ENCODE data around the gene CREBBP.
"Not testable (repeated sequence)": the region's sequence is repeated elsewhere in the genome, so short reads cannot be mapped to it uniquely, and the experiment has no call there.

Gene CREBBP

DNA sequence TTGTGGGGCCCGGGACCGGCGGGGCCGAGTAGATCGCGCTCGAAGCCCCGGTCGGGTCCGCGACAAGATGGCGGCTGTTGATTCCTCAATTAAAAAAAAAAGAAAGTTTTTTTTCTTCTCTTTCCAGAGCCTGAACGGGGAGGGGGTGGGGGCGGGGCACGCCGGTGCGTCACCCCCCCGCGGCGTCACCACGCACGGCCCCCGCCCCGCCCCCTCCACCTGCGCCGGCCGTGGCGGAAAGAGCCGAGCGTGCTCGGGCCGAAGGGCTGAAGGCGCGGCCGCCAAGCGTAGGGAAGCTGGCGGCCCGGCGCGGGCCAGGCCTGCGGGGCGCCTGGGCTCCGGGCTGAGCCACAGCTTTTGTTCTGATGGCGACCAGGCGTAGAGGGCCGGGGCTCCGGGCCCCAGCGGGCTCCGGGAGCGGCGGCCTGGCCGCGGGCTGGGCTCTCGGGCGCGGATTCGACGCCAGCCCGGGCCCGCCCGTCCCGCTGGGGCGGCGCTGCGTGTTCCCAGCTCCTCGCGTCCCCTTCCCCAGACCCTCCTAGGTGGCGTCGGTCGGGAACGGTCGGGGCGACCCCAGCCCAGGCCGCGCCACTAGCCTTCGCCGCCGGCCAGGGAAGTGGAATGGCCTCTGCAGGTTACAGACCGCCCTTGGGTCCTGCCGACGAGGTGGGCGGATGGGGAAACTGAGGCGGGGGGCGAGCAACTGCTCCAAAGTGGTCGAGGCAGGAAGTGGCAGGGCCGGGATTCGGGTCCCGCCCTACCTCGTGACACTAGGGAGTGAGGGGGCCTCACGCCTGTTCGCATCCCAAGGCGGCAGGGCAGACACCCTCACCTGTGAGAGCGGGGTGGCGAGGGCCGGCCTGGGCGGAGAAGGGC lies at the start of gene CREBBP:
Gene CREBBP (minus strand): TSS at position 91 of the 876 bp plus-strand sequence. CDS start 797 bp downstream, outside the sequence.
- DNase-seq (ENCODE audit: low spot score), result peak; percentile 93

DNA sequence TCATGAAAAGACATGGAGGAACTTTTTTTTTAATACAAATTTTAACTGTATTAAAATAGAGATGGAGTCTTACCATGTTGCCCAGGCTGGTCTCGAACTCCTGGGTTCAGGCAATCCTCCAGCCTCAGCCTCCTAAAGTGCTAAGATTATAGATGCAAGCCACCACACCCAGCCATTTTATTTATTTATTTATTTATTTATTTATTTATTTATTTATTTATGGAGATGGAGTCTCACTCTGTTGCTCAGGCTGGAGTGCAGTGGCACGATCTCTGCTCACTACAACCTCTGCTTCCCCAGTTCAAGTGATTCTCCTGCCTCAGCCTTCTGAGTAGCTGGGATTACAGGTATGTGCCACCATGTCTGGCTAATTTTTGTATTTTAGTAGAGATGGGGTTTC lies 46.6 kb upstream of the CREBBP start:
- DNase-seq (ENCODE audit: low spot score), result not testable (repeated sequence)

DNA sequence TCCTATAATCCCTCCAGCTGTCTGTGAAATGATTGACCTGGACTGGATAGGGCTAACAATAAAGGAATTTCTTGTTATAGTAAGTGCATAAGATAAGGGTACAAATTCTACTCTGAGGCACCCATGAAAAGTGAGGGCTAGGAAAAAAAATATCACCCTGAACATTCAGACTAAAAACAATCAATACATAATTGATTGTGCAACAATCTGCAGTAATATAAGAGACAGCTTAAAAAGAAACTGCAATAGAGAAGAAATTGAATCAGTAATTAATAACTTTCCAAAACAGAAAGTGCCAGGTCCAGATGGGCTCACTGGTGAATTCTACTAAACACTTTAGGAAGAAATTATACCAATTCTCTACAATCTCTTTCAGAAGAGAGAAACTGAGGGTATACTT lies 44.2 kb upstream of the CREBBP start:
- DNase-seq (ENCODE audit: low spot score), result no peak

DNA sequence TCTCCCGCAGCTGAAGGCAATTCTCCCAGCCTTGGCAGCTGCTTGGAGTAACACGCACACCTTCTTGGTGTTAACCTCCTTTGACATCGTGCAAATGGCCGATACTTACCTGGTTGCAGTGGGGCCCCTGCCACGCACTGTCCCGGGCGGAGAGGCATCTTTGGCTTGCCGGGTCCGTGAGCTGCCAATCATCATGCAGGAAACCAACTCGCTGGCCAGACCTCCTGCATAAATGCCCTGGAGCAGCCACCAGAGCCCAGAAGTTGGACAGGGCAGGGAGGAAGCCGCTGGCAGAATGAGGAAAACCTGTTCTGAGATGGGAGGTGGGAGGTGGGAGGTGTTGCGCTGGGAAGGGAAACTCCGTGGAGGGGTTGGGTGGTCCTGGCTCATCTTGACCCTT lies 41.7 kb upstream of the CREBBP start:
- no peak for DNase-seq (ENCODE audit: low spot score)

DNA sequence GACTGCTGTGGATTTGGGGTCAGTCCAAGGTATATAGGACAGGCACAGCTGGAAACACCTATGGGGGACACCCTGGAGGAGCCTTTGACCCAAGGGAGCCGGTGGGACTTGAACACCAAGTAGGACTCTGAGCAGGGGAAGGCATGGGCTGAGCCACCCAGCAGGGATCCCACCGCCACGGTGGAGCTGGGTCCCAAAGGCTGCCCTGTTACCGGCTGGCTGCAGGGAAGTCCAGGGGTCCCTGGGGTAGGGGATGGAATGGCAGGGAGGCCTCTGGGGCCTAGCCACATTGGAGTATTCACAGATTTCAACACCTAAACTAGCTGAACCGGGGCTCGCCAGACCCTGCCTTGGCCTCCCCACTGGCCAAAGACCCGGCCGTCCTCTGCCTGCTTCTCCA lies 39.7 kb upstream of the CREBBP start:
- no peak for DNase-seq (ENCODE audit: low spot score)

DNA sequence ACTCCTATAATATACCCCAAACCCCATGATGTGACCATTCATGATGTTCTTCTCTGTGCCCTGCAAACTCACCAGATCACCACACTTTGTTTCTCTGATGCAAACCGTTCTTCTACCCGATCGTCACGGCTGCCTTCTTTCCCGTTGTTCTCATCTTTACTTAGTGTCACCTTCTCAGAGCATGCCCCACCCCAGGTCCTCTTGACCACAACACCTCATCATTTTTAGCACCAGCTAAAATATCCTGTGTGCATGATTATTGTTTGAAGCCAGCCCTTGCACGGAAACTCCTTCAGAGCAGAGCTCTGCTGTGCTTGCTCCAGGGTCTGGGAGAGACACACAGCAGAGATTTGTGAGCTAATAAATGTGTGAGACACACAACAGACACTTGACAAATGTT lies 38.9 kb upstream of the CREBBP start:
- DNase-seq (ENCODE audit: low spot score), result no peak

DNA sequence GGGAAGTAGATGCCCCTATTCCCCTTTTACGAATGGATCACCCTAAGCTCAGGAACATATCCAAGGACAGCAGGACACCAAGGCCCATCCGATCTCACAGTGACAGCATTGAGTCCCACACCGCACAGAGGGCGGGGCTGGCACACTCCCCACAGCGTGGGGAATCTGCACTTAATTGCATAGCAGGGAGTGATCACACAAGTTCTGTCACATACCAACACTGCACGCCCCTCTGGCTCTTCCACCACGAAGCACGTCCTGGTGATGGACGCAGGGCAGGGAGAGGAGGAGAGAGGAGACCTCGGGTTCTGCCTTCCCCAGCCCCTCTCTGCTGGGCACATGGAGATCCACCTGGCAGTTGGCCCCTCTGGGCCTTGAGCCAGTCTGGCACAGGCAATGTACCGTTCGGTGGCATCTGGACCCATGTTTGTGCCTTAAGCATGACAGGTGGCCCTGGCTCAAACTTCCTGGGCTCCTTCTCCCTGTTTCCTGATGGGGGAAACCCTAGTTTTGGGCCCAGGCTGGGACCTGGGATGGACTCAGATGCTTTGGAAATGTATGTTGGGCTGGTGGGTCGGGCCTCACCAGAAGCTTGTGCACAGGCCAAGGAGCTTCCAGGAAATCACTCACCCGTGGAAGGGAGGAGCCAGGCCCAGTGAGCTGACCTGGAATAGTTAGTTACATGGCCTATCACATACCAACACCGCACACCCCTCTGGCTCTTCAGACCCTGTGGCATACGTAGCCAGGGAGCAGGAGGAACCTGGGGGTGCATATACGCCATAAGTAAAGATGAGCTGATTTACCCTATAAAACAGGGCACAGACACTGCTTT lies 35.1 kb upstream of the CREBBP start:
- no peak for DNase-seq (ENCODE audit: low spot score)

DNA sequence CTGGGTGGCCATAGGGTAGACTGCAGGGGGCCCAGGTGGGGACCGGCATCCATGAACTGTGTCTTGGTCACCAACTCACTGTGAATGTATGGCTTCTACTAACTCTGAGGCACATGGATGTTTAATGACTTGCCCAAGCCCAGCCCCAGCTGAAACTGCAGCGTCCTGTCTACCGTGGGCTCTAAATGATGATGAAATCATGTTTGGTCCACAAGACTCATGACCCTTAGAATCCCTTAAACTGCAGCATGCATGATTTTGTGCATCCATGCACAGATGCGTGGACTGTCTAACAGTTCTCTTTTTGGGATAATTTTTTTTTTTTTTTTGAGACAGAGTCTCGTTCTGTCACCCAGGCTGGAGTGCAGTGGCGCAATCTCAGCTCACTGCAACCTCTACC lies 32.4 kb upstream of the CREBBP start:
- DNase-seq (ENCODE audit: low spot score), result no peak

DNA sequence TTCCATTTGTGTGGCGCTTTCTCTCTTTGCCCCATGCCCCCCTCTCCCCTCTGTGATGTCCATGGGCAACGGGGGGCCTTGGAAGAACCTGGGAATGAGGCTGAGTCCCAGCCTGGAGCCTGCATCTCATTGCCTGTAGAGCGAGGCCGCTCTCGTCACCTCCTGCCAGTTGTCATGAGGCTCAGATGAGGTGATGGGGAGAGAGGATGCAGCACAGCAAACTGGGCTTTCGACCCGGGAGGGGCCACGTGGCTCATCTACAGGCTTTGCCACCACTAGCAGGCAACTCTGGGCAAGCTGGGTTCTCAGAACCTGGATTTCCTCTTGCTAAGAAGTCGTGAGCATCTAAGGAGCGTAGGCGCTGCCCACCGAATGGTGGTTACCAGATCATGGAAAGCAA lies 31.9 kb upstream of the CREBBP start:
- no peak for DNase-seq (ENCODE audit: low spot score)

DNA sequence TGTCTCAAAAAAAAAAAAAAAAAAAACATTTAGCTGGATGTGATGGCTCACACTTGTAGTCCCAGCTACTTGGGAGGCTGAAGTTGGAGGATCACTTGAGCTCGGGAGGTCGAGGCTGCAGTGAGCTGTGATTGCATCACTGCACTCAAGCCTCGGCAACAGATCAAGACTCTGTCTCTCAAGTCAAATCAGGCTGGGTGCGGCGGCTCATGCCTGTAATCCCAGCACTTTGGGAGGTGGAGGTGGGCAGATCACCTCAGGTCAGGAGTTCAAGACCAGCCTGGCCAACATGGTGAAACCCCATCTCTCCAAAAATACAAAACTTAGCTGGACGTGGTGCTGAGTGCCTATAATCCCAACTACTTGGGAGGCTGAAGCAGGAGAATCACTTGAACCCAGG lies 31.2 kb upstream of the CREBBP start:
- not testable (repeated sequence) for DNase-seq (ENCODE audit: low spot score)

DNA sequence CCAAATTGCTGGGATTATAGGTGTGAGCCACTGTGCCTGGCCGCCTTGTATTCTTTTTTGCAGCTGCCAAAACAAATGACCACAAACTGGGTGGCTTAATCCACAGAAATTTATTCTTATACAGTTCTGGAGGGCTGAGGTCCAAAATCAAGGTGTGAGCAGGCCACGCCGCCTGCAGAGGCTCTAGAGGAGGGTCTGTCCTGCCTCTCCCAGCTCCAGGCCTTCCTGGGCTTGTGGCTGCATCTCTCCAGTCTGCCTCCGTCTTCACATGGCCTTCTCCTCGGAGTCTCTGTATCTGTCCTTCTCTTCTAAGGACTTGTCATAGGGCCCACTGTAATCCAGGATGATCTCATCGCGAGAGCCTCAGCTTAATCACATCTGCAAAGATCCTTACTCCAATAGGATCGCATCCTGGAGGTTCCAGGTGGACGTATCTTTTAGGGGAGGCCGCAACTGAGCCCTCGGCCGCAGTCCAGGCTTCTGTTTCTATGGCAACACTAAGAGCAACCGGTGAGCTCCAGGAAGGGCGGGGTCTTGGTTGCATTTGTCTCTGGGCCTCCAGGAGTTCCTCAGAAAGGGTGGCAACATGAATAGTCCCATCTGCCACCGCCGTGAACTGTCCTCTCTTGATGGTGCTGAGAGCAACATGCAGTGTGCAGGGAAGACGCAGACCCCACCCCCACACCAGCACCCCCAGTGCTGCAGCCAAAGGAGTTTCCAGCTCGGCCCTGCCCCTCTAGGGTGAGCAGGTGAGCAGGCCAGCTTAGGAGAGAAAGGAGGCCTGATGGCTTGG lies 29.5 kb upstream of the CREBBP start:
- no peak for DNase-seq (ENCODE audit: low spot score)

DNA sequence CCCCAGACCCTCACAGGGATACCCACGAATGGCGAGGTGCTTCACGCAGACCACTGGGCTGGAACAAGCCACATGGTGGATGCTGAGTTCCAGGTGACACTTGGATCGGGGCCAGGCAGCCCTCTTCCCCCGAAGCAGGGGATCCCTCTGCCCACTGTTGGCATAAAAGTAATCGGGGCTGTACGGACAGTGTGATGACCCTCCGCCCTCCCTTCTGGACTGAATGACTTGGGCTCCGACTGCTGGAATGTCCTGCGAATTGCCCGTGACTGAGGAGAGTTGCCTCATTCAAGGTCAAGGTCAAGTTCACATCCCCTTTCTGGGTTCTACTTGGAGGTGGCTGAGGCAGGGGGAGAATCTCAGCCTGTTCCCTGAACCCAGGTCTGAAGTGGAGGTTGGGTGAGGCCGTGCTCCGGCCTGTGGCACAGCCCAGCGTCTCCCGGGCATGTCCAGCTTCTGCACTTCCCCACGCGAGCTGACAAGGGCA lies 28.5 kb upstream of the CREBBP start:
- DNase-seq (ENCODE audit: low spot score), result no peak

DNA sequence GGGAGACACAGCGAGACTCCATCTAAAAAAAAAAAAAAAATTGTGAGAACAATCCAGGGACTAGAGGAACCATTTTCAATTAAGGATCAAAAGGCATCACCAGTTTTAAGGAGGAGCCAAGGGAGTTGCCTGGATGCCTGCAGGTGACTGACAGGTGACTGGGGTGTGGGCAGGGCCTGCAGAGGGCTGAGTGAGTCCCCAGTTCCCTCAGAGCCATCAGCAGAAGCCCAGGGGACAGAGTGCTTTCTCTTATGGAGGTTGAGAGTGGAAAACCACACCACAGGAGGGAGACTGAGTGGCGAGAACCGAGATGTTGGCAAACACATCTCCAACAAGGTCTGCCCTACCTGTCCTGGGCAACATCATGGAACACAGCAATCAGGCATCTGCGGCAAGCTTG lies 27.1 kb upstream of the CREBBP start:
- DNase-seq (ENCODE audit: low spot score), result no peak

DNA sequence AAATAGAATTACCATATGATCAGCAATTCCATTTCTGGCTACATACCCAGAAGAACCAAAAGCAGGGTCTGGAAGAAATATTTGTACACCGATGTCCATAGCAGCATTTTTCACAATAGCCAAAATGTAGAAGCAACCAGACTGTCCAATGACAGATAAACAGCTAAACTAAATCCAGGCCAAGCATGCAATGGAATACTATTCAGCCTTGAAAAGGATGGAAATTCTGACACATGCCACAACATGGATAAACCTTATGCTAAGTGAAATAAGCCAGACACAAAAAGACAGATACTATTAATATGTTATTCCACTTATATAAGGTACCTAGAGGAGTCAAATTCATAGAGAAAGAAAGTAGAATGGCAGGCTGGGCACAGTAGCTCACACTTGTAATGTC lies 25.9 kb upstream of the CREBBP start:
- no peak for DNase-seq (ENCODE audit: low spot score)

DNA sequence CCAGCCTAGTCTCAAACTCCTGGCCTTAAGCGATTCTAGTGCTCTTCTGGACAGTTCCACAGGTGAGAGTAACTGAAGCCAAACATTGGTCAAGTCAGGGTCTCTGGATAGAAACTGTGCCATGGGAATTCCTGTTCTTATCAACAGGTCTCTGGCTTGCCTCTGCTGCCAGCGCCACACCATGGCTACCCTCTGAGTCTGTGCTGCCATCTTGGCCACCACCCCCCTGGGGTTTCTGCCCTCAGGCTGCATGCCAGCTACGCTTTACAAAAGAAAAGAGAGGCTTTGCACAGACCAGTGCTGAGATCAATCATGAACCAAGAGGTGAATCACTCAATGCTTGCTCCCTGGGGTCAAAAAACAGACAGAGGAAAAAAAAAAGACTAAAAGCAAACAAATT lies 24.4 kb upstream of the CREBBP start:
- DNase-seq (ENCODE audit: low spot score), result no peak

DNA sequence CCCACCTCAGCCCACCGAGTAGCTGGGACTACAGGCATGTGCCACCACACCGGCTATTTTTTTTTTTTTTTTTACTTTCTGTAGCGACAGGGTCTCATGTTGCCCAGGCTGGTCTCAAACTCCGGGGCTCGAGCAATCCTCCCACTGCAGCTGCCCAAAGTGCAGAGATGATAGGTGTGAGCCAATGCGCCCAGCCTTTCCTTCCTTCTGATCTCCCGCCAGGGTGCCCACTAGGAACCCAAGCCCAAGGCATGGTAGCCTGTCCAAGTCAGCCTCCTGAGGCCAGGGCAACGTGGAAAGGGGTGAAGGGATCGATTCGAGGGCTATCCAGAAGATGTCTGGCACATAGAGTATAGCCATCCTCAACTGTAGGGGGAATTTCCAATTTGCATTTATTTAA lies 9.6 kb upstream of the CREBBP start:
- DNase-seq (ENCODE audit: low spot score), result no peak

DNA sequence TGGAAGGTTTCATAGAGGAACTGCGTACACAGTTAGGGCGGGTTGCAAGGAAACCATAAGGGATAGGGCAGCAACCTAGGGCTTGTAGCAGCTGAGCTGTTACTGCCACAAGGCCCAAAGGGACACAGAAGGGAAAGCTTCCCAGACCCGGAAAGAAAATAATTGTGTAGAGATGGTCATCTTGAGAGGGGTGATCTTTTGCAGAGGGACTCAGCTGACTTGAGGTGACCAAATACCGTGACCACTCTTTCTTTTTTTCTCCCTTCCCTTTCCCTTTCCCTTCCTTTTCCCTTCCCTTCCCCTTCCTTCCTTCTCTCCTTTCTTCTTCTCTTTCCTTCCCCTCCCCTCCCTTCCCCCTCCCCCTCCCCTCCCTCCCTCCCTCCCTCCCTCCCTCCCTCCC lies 8.5 kb upstream of the CREBBP start:
- no peak for DNase-seq (ENCODE audit: low spot score)

DNA sequence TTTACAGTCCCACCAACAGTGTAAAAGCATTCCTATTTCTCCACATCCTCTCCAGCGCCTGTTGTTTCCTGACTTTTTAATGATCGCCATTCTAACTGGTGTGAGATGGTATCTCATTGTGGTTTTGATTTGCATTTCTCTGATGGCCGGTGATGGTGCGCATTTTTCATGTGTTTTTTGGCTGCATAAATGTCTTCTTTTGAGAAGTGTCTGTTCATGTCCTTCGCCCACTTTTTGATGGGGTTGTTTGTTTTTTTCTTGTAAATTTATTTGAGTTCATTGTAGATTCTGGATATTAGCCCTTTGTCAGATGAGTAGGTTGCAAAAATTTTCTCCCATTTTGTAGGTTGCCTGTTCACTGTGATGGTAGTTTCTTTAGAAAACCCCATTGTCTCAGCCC lies 5.5 kb upstream of the CREBBP start:
- not testable (repeated sequence) for DNase-seq (ENCODE audit: low spot score)

DNA sequence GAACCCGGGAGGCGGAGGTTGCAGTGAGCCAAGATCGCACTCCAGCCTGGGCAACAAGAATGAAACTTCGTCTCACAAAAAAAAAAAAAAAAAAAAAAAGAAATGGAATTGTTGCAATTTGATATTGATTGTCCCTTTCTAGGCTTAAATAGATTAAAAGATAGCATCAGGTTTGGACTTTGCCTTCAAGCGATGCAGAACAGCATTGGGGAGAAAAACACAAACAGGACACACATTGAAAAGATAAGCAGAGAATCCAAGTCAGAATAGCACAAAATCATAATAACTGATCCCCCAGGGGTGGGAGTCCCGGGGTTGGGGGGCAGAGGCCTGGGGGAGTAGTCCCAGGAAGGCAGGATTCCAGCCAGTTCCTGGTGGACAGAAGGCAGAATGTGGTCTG lies 3.9 kb upstream of the CREBBP start:
- no peak for DNase-seq (ENCODE audit: low spot score)

DNA sequence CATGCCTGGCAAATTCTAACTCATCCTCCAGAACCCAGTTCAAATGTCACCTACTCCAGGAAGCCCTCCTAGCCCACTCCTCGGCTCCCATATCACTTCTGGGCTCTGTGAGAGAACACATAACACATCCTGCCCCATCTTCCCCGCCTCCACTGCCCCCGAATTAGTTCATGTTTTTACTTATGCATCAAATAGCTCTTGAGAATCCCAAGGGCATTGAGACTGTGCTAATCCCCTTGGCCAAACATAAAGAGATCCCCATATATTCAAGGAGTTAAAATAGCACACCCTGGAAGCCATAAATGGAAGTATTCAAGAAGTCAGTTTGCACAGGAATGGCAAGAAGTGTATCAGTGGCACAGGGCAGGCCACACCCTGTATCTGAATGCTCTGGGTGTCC lies 2.0 kb upstream of the CREBBP start:
- DNase-seq (ENCODE audit: low spot score), result no peak

DNA sequence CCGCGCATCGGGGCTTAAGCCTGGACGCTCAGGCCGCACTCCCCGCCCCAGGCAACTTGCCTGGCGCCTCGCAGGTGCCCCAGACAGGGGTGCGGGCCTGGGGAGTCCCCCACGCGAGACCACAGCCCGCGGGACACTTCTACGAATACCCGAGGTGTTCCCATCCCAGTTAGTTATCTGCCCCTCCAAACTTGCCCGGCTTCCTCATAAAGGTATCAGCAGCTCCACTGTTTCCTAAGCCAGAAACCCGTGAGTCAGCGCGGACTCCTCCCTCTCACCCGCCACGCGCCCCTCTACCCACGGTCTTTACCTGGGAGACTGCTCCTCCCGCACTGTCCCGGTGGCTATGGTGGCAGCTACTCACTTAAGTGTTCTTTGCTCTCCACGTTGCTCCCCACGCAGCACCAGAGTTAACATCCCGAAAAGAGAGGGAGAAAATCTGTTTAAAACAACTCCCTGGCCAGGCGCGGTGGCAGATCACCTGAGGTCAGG lies 1.0 kb upstream of the CREBBP start:
- no peak for DNase-seq (ENCODE audit: low spot score)

Data from AG08395 (cell line).